Measurements from ENCODE around the gene PTPRK.

- no peak for TF ChIP-seq CTCF (conservative IDR thresholded peaks at IDR 0.05; ENCODE audit: low read depth, low read length)
- no peak for TF ChIP-seq EZH2 (IDR thresholded peaks at IDR 0.05; ENCODE audit: low read length, unreplicated experiment)
- TF ChIP-seq EZH2phosphoT487 (IDR thresholded peaks at IDR 0.05; ENCODE audit: borderline replicate concordance, low read length) = no peak
Measured at GRCh38 chr6:128528241-128528640, 7.8 kb upstream of the PTPRK start.

Data from PC-3 (cell line).